Chondrocyte (in vitro differentiated cells): ENCODE measurements around the gene SBF2. TPM values are rescaled to one million over a fixed set of nuclear protein-coding genes. Genes with fewer than 3 reads are reported as not detected.

ENCODE experiments used
- DNase-seq: peaks from one replicate; pipeline ENCODE4 v3.0.0; 2021; ENCODE audit warnings: mixed read lengths, low spot score
- H3K27ac Mint-ChIP-seq: one replicate; pipeline ENCODE4 v1.8.0; 2021; ENCODE audit warnings: mild to moderate bottlenecking, moderate library complexity, mixed read lengths; ENCODE audit not compliant: unreplicated experiment
- H3K27me3 Mint-ChIP-seq: 2 replicates; pipeline ENCODE4 v1.8.0; 2021; ENCODE audit warnings: low read depth, mixed read lengths
- H3K36me3 Mint-ChIP-seq: 2 replicates; pipeline ENCODE4 v1.8.0; 2021; ENCODE audit warnings: low read depth, mixed read lengths
- H3K4me1 Mint-ChIP-seq: 2 replicates; pipeline ENCODE4 v1.8.0; 2021; ENCODE audit warnings: low read depth, mild to moderate bottlenecking, mixed read lengths
- H3K4me3 Mint-ChIP-seq: one replicate; pipeline ENCODE4 v1.8.0; 2021; ENCODE audit warnings: mild to moderate bottlenecking, moderate library complexity, mixed read lengths; ENCODE audit not compliant: unreplicated experiment
- H3K9me3 Mint-ChIP-seq: 2 replicates; pipeline ENCODE4 v1.8.0; 2021; ENCODE audit warnings: low read depth, mixed read lengths
- CTCF ChIP-seq: fragments of 200-600 bp; sonication (generic); IDR thresholded peaks from 2 replicates; pipeline ENCODE4 v1.5.0; 2021; ENCODE audit warnings: antibody characterized with exemption, mild to moderate bottlenecking, moderate library complexity
- total RNA-seq: library from RNA; stranded (reverse); gene quantifications from 3 replicates; pipeline ENCODE4 v1.2.1, GENCODE V29; 2021

The SBF2 gene
- total RNA-seq, 1 donor from 2014 or later, result 44.5 TPM

- H3K4me1 Mint-ChIP-seq, result peaks cover 14% of the 10 kb centered on the region
- TF ChIP-seq CTCF, result no peak
- no peaks in the 10 kb centered on the region for H3K27me3 Mint-ChIP-seq
- no peak overlapping the region for H3K27ac Mint-ChIP-seq
- peaks cover 2% of the 10 kb centered on the region for H3K36me3 Mint-ChIP-seq
- H3K9me3 Mint-ChIP-seq, result no peaks in the 10 kb centered on the region
- H3K4me3 Mint-ChIP-seq, result no peak overlapping the region
- DNase-seq, result no peak
These were observed 6.9 kb downstream of the SBF2 start for GRCh38 chr11:10287140-10287539.

DNA sequence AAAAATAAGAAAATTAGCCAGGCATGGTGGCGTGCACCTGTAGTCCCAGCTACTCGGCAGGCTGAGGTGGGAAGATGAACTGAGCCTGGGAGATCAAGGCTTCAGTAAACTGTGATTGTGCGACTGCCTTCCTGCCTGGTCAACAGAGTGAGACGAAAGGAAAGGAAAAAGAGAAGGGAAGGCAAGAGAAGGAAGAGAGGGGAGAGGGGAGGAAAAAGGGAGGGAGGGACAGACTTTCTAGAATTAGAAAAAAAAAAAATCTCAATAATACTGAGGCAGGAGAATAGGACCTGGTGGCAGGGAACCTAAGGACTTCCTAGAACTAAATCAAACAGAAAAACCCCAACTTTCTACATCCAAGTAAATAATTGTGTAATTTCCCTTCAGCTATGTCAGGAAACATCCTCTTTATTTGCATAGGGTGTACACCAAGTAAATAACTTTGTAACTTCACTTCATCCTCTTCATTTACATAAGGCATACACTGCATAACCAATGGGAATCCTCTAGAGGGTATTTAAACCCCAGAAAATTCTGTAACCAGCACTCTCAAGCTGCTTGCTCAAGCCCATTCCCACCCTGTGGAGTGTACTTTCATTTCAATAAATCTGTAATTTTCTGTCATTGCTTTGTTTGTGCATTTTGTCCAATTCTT is 8.7 kb downstream of the SBF2 start:
- Mint-ChIP-seq H3K27me3 (no peaks in the 10 kb centered on the region), H3K36me3 (peaks cover 2% of the 10 kb centered on the region), H3K4me3 (no peak overlapping the region), H3K9me3 (no peaks in the 10 kb centered on the region), H3K4me1 (peaks cover 6% of the 10 kb centered on the region), H3K27ac (no peak overlapping the region)
- TF ChIP-seq CTCF, result no peak
- DNase-seq, result no peak

GRCh38 chr11:10283991-10284390 is 10.0 kb downstream of the SBF2 start:
- Mint-ChIP-seq H3K27ac (no peak overlapping the region), H3K4me1 (peaks cover 6% of the 10 kb centered on the region), H3K4me3 (no peak overlapping the region), H3K36me3 (peaks cover 2% of the 10 kb centered on the region), H3K9me3 (no peaks in the 10 kb centered on the region), H3K27me3 (no peaks in the 10 kb centered on the region)
- TF ChIP-seq CTCF, result no peak
- DNase-seq, result no peak

- Mint-ChIP-seq H3K36me3 (peaks cover 2% of the 10 kb centered on the region), H3K4me1 (peaks cover 4% of the 10 kb centered on the region), H3K9me3 (no peaks in the 10 kb centered on the region), H3K27me3 (no peaks in the 10 kb centered on the region), H3K4me3 (no peak overlapping the region), H3K27ac (no peak overlapping the region)
- no peak for TF ChIP-seq CTCF
- DNase-seq, result no peak
These were observed 11.9 kb downstream of the SBF2 start for GRCh38 chr11:10282117-10282516.

GRCh38 chr11:10275714-10276113 is 18.3 kb downstream of the SBF2 start:
- DNase-seq, result no peak
- Mint-ChIP-seq H3K4me3 (no peak overlapping the region), H3K9me3 (no peaks in the 10 kb centered on the region), H3K4me1 (peaks cover 22% of the 10 kb centered on the region), H3K36me3 (no peaks in the 10 kb centered on the region), H3K27me3 (no peaks in the 10 kb centered on the region), H3K27ac (peak overlapping the region; percentile 66)
- TF ChIP-seq CTCF, result no peak
